Testis (tissue), 2 donors: Measurements from ENCODE around the gene TCF7L1.

Source experiments
- CTCF ChIP-seq, 3 experiments: fragments of 450-650 bp in 2 of 3; fragments of 200-600 bp in 1 of 3; sonication (generic) in 1 of 3; IDR thresholded peaks; one replicate each; pipeline ENCODE4 v1.5.1; 2016 to 2019; ENCODE audit warnings: antibody characterized with exemption in 3 of 3, mild to moderate bottlenecking in 2 of 3, moderate library complexity in 1 of 3
- POLR2A ChIP-seq: fragments of 450-650 bp; IDR thresholded peaks from one replicate; pipeline ENCODE4 v1.6.1; 2017; ENCODE audit warnings: antibody characterized with exemption, mild to moderate bottlenecking, moderate library complexity

GRCh38 chr2:85181844-85182456, 48.8 kb downstream of the TCF7L1 start:
- TF ChIP-seq CTCF (IDR thresholded peaks at IDR 0.05) (no peak), POLR2A (no peak)
